Panc1 (cell line): ENCODE measurements around the gene DDX41. TPM values are rescaled to one million over a fixed set of nuclear protein-coding genes. Genes with fewer than 3 reads are reported as not detected.

Experiments
- ATAC-seq: fragments of 200-7000 bp; cut with Tn5 transposase; 2 replicates; pipeline ENCODE4 v1.9.1; 2020; ENCODE audit warnings: mild to moderate bottlenecking, moderate library complexity
- BruUV-seq: library from RNA; stranded (reverse); fragments of 400-500 nt; replicated peaks from 2 replicates; lab custom pipeline; 2021; lab: Mats Ljungman, UMichigan
- CTCF ChIA-PET: fragments of 300-600 bp; sonication (Branson Sonifier 250); formaldehyde crosslinking; loops from one replicate; lab custom pipeline; 2022; ENCODE audit warnings: antibody characterized with exemption; lab: Charles Lee
- POLR2A ChIA-PET: fragments of 300-600 bp; sonication (Branson Sonifier 250); formaldehyde crosslinking; loops from one replicate; lab custom pipeline; 2022; ENCODE audit warnings: antibody characterized with exemption; lab: Charles Lee
- DNase-seq: peaks from one replicate; pipeline ENCODE4 v3.0.0-alpha.2; 2010; ENCODE audit warnings: low read depth, low spot score
- H3K27ac ChIP-seq: 2 replicates; pipeline ENCODE4 v1.5.1; 2011; ENCODE audit warnings: mild to moderate bottlenecking, low read length, inconsistent platforms
- H3K27me3 ChIP-seq: fragments of 200-500 bp; sonication (Bioruptor generic); 2 replicates; pipeline ENCODE4 v1.6.0; 2014; ENCODE audit warnings: low read length, inconsistent platforms; ENCODE audit not compliant: control insufficient read depth, insufficient read depth
- H3K36me3 ChIP-seq: fragments of 200-500 bp; sonication (Bioruptor generic); 2 replicates; pipeline ENCODE4 v1.5.1; 2014; ENCODE audit warnings: inconsistent platforms, mild to moderate bottlenecking, low read length, moderate library complexity; ENCODE audit not compliant: control insufficient read depth, insufficient read depth
- H3K4me1 ChIP-seq: 2 replicates; pipeline ENCODE4 v1.5.1; 2011; ENCODE audit warnings: inconsistent platforms, mild to moderate bottlenecking, low read length, moderate library complexity; ENCODE audit not compliant: control insufficient read depth, insufficient read depth
- H3K4me3 ChIP-seq, 2 experiments: 2 replicates each; pipeline ENCODE4 v1.5.1; 2011 to 2012; ENCODE audit warnings: low read depth in 2 of 2, low read length in 2 of 2, mild to moderate bottlenecking in 2 of 2, inconsistent platforms in 1 of 2, moderate library complexity in 1 of 2
- H3K9me3 ChIP-seq: fragments of 200-500 bp; sonication (Bioruptor generic); 2 replicates; pipeline ENCODE4 v1.5.1; 2014; ENCODE audit warnings: low read depth, mild to moderate bottlenecking, inconsistent platforms, low read length, moderate library complexity; ENCODE audit not compliant: control insufficient read depth, insufficient read depth
- POLR2AphosphoS5 ChIP-seq: IDR thresholded peaks from 2 replicates; pipeline ENCODE4 v1.6.1; 2012; ENCODE audit warnings: mild to moderate bottlenecking, low read depth, low read length, moderate library complexity
- SIN3A ChIP-seq: IDR thresholded peaks from 2 replicates; pipeline ENCODE4 v1.6.1; 2012; ENCODE audit warnings: low read depth, mild to moderate bottlenecking, low read length, moderate library complexity, borderline replicate concordance; ENCODE audit not compliant: insufficient read depth
- TCF7L2 ChIP-seq: IDR thresholded peaks from 2 replicates; pipeline ENCODE4 v1.6.1; 2011; ENCODE audit warnings: mild to moderate bottlenecking, low read depth, low read length, inconsistent platforms
- in situ Hi-C: cut with HindIII; loops from 2 replicates; pipeline ENCODE4 v1.10.0; 2016; ENCODE audit warnings: low sequenced_read_pairs, low pct_unique_long_range_greater_than_20kb
- intact Hi-C: fragments of 100-400 bp; cut with micrococcal nuclease; formaldehyde crosslinking; loops from one replicate; pipeline ENCODE4 v1.10.0; 2022; ENCODE audit not compliant: unreplicated experiment
- total RNA-seq: library from RNA; stranded (reverse); gene quantifications from one replicate; pipeline ENCODE4 v1.2.1, GENCODE V29; 2021; ENCODE audit not compliant: unreplicated experiment
- TF ChIP-seq, protein P1 (sequence below): fragments of 450-650 bp; IDR thresholded peaks from 2 replicates; pipeline ENCODE4 v1.5.1; 2017; ENCODE audit warnings: mild to moderate bottlenecking
- TF ChIP-seq, protein P2 (sequence below), 2 experiments: IDR thresholded peaks; 2 replicates each; pipeline ENCODE4 v1.6.1; 2011 to 2012; ENCODE audit warnings: low read depth in 2 of 2, control low read depth in 1 of 2, low read length in 1 of 2, mild to moderate bottlenecking in 1 of 2, moderate library complexity in 1 of 2; ENCODE audit not compliant: insufficient read depth in 1 of 2

The DDX41 gene
- total RNA-seq, 1 experiment from 2014 or later: 111 TPM

DNA sequence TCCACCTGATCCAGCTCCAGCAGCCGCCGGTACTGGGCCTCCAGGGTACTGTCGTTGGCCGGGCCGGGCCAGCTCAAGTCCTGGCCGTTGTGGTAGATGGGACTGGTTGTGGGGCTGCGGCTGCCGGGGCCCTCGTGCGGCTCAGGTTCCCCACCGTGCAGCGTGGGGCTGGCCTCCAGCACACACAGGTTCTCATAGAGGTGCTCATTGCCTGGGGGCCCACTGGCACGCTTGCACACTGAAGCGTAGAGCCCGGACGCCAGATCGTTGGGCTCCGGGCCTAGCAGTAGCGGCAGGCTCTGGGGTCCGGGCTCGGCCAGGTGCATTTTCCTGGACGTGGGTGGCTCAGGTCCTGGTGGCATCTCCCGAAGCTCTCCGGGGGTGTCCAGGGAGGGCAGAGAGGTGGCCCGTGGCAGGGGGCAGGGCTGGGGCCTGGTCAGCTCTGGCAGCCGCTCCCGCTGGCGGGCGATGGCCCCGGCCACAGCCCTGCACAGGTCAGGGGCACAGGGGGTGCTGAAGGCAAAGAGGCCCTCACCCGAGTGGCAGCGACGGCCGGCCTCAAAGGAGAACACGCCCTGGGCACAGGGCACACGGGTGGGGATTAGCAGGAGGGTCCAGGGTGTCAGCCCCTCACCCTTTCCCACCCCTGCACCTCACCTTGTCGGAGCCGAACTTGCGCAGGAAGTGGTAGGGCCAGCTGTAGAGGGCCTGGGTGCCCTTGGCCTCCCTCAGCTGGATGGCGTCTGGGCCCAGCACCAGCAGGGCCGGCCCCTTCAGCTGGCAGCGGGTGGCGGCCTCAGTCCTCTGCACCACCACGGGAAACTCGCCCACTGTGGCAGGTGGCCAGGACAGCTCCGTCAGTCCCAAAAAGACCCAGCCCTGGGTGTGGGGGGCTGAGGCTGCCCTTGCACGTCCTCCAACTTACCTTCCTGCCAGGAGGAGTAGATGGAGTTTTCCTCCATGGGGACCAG, 12.4 kb downstream of the DDX41 start:
- in situ Hi-C loops: no loop called here
- intact Hi-C loops: no loop called here
- ATAC-seq (no peak), DNase-seq (no peak)
- ChIA-PET POLR2A (no interaction called here), CTCF (no interaction called here)
- Histone ChIP-seq H3K9me3 (no peaks in the 10 kb centered on the region), H3K27ac (no peak overlapping the region), H3K4me1 (peaks cover 3% of the 10 kb centered on the region; the same call in 1 of the 2 replicates), H3K27me3 (no peaks in the 10 kb centered on the region), H3K4me3 (no peak overlapping the region), H3K36me3 (no peaks in the 10 kb centered on the region)
- no TSS peak for BruUV-seq
- TF ChIP-seq POLR2AphosphoS5 (no peak), SIN3A (no peak), TCF7L2 (no peak)
- TF ChIP-seq, protein P1, sequence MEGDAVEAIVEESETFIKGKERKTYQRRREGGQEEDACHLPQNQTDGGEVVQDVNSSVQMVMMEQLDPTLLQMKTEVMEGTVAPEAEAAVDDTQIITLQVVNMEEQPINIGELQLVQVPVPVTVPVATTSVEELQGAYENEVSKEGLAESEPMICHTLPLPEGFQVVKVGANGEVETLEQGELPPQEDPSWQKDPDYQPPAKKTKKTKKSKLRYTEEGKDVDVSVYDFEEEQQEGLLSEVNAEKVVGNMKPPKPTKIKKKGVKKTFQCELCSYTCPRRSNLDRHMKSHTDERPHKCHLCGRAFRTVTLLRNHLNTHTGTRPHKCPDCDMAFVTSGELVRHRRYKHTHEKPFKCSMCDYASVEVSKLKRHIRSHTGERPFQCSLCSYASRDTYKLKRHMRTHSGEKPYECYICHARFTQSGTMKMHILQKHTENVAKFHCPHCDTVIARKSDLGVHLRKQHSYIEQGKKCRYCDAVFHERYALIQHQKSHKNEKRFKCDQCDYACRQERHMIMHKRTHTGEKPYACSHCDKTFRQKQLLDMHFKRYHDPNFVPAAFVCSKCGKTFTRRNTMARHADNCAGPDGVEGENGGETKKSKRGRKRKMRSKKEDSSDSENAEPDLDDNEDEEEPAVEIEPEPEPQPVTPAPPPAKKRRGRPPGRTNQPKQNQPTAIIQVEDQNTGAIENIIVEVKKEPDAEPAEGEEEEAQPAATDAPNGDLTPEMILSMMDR: no peak
- TF ChIP-seq, protein P2, sequence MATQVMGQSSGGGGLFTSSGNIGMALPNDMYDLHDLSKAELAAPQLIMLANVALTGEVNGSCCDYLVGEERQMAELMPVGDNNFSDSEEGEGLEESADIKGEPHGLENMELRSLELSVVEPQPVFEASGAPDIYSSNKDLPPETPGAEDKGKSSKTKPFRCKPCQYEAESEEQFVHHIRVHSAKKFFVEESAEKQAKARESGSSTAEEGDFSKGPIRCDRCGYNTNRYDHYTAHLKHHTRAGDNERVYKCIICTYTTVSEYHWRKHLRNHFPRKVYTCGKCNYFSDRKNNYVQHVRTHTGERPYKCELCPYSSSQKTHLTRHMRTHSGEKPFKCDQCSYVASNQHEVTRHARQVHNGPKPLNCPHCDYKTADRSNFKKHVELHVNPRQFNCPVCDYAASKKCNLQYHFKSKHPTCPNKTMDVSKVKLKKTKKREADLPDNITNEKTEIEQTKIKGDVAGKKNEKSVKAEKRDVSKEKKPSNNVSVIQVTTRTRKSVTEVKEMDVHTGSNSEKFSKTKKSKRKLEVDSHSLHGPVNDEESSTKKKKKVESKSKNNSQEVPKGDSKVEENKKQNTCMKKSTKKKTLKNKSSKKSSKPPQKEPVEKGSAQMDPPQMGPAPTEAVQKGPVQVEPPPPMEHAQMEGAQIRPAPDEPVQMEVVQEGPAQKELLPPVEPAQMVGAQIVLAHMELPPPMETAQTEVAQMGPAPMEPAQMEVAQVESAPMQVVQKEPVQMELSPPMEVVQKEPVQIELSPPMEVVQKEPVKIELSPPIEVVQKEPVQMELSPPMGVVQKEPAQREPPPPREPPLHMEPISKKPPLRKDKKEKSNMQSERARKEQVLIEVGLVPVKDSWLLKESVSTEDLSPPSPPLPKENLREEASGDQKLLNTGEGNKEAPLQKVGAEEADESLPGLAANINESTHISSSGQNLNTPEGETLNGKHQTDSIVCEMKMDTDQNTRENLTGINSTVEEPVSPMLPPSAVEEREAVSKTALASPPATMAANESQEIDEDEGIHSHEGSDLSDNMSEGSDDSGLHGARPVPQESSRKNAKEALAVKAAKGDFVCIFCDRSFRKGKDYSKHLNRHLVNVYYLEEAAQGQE (IDR thresholded peaks at IDR 0.05; ENCODE audit: insufficient read depth in 1 of 2, low read depth in 2 of 2, low read length in 1 of 2): no peak

DNA sequence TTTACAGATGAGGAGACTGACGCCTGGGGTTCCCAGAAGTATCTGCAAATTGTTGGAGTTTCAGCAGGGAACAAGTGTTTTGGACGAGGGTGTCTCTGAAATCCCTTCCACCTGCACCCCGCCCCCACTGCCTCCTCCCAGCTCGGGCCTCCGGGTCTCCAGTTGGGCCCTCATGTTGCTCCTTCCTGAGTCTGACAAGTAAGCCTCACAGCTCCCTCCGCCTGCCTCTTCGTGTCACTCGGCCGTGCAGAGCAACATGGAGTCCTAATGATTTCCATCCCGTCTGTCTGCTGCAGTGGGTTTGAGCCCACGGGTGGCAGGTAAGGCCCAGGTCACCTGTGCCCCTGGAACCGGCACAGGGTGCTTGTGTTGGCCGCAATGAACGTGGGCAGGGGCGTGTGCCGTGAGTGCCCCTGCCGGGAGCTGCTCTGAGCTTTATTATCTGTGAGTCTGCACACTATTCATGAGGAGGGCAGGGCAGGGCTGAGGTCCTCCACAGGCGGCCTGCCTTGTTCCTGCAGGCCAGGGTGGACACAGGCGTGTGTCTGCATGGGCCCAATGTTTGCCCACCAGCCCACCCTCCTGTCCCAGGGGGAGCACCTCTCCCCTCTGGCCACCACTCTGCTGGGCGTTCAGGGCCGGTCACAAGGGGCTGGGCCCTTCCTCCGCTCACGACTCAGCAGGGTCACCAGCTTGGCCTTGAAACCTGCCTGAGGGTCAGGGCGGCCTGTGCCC, 13.2 kb downstream of the DDX41 start:
- Histone ChIP-seq H3K27me3 (no peaks in the 10 kb centered on the region), H3K4me1 (peaks cover 3% of the 10 kb centered on the region; the same call in 1 of the 2 replicates), H3K27ac (no peak overlapping the region), H3K9me3 (no peaks in the 10 kb centered on the region), H3K4me3 (no peak overlapping the region), H3K36me3 (no peaks in the 10 kb centered on the region)
- TF ChIP-seq, protein P2 (IDR thresholded peaks at IDR 0.05; ENCODE audit: insufficient read depth in 1 of 2, low read depth in 2 of 2, low read length in 1 of 2): no peak
- TF ChIP-seq POLR2AphosphoS5: no peak
- no peak for TF ChIP-seq TCF7L2
- no peak for TF ChIP-seq SIN3A
- TF ChIP-seq, protein P1: no peak
- no peak for ATAC-seq
- DNase-seq: no peak
- intact Hi-C loops (no loop called here), in situ Hi-C loops (no loop called here)
- CTCF ChIA-PET: interaction anchor here (0.7 kb wide), 1 partner anchor 126 kb away, joined by 4 read pairs; no protein-coding TSS in a partner anchor
- BruUV-seq: no TSS peak
- POLR2A ChIA-PET: no interaction called here
